ENCODE measurements around the gene PRMT2. TPM values are rescaled to one million over a fixed set of nuclear protein-coding genes. Genes with fewer than 3 reads are reported as not detected.

The PRMT2 gene
- total RNA-seq, 2 donors from 2014 or later = 73.6 to 87.1 TPM

DNA sequence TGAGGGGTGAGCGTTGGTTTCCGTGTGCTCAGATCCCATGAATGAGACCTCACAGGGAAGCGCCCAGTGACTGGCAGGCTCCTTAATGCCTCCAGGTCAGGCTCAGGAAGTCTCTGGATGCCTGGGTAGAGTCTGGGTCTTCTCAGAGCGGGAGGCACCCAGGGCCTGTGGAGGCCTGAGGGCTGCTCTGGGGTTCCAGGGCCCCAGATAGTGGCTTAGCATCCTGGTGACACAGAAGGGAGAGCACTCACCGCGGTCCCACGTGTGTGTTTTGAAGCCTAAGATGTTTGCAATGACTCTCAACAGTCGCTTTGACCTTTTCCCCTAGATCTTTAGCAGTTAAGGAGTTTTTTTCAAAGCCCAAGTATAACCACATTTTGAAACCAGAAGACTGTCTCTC is 25.0 kb downstream of the PRMT2 start:
- no peak overlapping the region for H3K27ac ChIP-seq (ENCODE audit: low read depth, low read length)
- WGBS, 2 experiments (ENCODE audit: insufficient coverage in 1 of 2, insufficient read length in 1 of 2) = 93 to 100% methylated on average over 6 to 8 of the region's 8 CpGs
- no peaks in the 10 kb centered on the region for H3K27me3 ChIP-seq (ENCODE audit: control insufficient read depth, insufficient read depth, low read length, poor library complexity, severe bottlenecking)
- H3K4me1 ChIP-seq (ENCODE audit: control insufficient read depth, insufficient read depth, low read length) = no peaks in the 10 kb centered on the region
- no peak overlapping the region for H3K4me3 Mint-ChIP-seq
- H3K9me3 Mint-ChIP-seq = peaks cover 14% of the 10 kb centered on the region
- TF ChIP-seq, protein P1, sequence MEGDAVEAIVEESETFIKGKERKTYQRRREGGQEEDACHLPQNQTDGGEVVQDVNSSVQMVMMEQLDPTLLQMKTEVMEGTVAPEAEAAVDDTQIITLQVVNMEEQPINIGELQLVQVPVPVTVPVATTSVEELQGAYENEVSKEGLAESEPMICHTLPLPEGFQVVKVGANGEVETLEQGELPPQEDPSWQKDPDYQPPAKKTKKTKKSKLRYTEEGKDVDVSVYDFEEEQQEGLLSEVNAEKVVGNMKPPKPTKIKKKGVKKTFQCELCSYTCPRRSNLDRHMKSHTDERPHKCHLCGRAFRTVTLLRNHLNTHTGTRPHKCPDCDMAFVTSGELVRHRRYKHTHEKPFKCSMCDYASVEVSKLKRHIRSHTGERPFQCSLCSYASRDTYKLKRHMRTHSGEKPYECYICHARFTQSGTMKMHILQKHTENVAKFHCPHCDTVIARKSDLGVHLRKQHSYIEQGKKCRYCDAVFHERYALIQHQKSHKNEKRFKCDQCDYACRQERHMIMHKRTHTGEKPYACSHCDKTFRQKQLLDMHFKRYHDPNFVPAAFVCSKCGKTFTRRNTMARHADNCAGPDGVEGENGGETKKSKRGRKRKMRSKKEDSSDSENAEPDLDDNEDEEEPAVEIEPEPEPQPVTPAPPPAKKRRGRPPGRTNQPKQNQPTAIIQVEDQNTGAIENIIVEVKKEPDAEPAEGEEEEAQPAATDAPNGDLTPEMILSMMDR (conservative IDR thresholded peaks at IDR 0.05) = no peak
- peaks cover 55% of the 10 kb centered on the region for H3K36me3 ChIP-seq (ENCODE audit: control insufficient read depth, insufficient read depth, low read length)
- peaks cover 62% of the 10 kb centered on the region for H3K36me3 Mint-ChIP-seq (ENCODE audit: low read depth)
- H3K9me3 ChIP-seq (ENCODE audit: control insufficient read depth, low read length) = peaks cover 16% of the 10 kb centered on the region
- no peak overlapping the region for H3K4me3 ChIP-seq (ENCODE audit: low read length)
- DNase-seq = no peak
- no peak overlapping the region for H3K9ac ChIP-seq (ENCODE audit: extremely low read depth, low read length, poor library complexity, severe bottlenecking)
- no peaks in the 10 kb centered on the region for H3K4me1 Mint-ChIP-seq
- no peak overlapping the region for H3K27ac Mint-ChIP-seq
- no peaks in the 10 kb centered on the region for H3K27me3 Mint-ChIP-seq (ENCODE audit: insufficient read depth)

DNA sequence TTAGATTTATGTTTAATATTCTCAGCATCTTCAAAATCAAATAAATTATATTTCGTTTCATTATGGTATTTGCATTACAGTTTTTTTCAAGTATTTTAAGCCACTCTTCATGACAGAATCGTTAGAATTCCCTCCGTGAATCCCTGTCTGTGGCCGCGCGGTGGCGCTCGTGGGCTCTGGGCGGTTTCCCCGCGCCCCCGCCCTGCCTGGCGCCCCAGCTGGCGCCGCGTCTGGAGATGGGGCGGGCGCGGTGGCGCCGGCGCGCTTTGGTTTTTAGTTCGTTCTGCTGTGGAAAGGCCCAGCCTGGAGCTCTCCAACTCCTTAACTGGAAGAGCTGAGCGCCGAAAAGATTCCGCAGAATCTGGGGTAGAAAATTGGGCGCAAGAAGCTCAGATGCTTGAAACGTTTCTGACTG is 25.7 kb downstream of the PRMT2 start:
- Histone ChIP-seq H3K27me3 (ENCODE audit: control insufficient read depth, insufficient read depth, low read length, poor library complexity, severe bottlenecking) (no peaks in the 10 kb centered on the region), H3K36me3 (ENCODE audit: control insufficient read depth, insufficient read depth, low read length) (peaks cover 51% of the 10 kb centered on the region), H3K27ac (ENCODE audit: low read depth, low read length) (no peak overlapping the region), H3K9ac (ENCODE audit: extremely low read depth, low read length, poor library complexity, severe bottlenecking) (no peak overlapping the region), H3K4me3 (ENCODE audit: low read length) (no peak overlapping the region), H3K4me1 (ENCODE audit: control insufficient read depth, insufficient read depth, low read length) (no peaks in the 10 kb centered on the region), H3K9me3 (ENCODE audit: control insufficient read depth, low read length) (peaks cover 9% of the 10 kb centered on the region)
- TF ChIP-seq, protein P1 (conservative IDR thresholded peaks at IDR 0.05) = peak; percentile 96
- Mint-ChIP-seq H3K9me3 (peaks cover 7% of the 10 kb centered on the region), H3K4me1 (no peaks in the 10 kb centered on the region), H3K27me3 (ENCODE audit: insufficient read depth) (peaks cover 3% of the 10 kb centered on the region), H3K4me3 (no peak overlapping the region), H3K36me3 (ENCODE audit: low read depth) (peaks cover 59% of the 10 kb centered on the region), H3K27ac (no peak overlapping the region)
- 17 to 52% methylated on average over 8 to 29 of the region's 29 CpGs for WGBS, 2 experiments (ENCODE audit: insufficient coverage in 1 of 2, insufficient read length in 1 of 2)
- DNase-seq = peak; percentile 89

DNA sequence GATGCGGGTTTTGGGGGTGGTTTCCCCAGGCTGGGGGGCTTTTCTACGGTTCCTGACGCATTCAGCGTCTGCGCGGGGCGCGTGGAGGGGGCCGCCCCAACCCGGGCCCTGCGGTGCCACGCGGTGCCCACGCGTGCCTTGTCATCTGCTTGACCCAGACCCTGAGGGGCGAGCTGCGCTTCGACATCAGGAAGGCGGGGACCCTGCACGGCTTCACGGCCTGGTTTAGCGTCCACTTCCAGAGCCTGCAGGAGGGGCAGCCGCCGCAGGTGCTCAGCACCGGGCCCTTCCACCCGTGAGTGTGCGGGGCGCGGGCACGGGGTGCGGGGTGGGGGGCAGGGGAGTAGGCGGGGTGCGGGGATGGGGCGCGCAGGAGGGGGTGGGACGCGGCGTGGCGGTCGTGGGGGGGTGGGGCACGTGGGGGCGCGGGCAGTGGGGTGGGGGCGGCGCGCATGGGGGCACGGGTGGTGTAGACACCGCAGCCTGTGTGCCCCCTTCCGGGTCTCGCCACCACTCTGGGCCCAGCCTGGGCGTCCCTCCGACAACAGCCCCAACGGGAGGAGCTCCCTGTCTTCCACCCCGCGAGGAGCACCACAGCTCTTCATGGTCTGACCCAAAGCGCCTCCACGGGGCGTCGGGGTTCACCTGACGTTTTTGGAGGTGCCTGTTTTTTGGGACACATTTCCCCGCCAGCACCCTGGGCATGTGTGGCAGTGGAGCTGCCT is 26.3 kb downstream of the PRMT2 start:
- Histone ChIP-seq H3K27ac (ENCODE audit: low read depth, low read length) (no peak overlapping the region), H3K27me3 (ENCODE audit: control insufficient read depth, insufficient read depth, low read length, poor library complexity, severe bottlenecking) (peaks cover 1% of the 10 kb centered on the region), H3K4me1 (ENCODE audit: control insufficient read depth, insufficient read depth, low read length) (no peaks in the 10 kb centered on the region), H3K36me3 (ENCODE audit: control insufficient read depth, insufficient read depth, low read length) (peaks cover 46% of the 10 kb centered on the region), H3K4me3 (ENCODE audit: low read length) (no peak overlapping the region), H3K9me3 (ENCODE audit: control insufficient read depth, low read length) (peaks cover 3% of the 10 kb centered on the region), H3K9ac (ENCODE audit: extremely low read depth, low read length, poor library complexity, severe bottlenecking) (no peak overlapping the region)
- Mint-ChIP-seq H3K36me3 (ENCODE audit: low read depth) (peaks cover 53% of the 10 kb centered on the region), H3K4me3 (no peak overlapping the region), H3K27ac (no peak overlapping the region), H3K9me3 (peaks cover 1% of the 10 kb centered on the region), H3K4me1 (no peaks in the 10 kb centered on the region), H3K27me3 (ENCODE audit: insufficient read depth) (peaks cover 7% of the 10 kb centered on the region)
- no peak for DNase-seq
- 93 to 98% methylated on average over 24 to 48 of the region's 61 CpGs for WGBS, 2 experiments (ENCODE audit: insufficient coverage in 1 of 2, insufficient read length in 1 of 2)
- TF ChIP-seq, protein P1 (conservative IDR thresholded peaks at IDR 0.05) = no peak

Data from endodermal cell (in vitro differentiated cells).